Activated B cell treated with CpG ODN at 0.5 μM for 24 hours (primary cell): Measurements from ENCODE around the gene SLC2A14. TPM values are rescaled to one million over a fixed set of nuclear protein-coding genes. Genes with fewer than 3 reads are reported as not detected.
"Not testable (repeated sequence)": the region's sequence is repeated elsewhere in the genome, so short reads cannot be mapped to it uniquely, and the experiment has no call there.

Experiments
- ATAC-seq: fragments of 200-7000 bp; cut with Tn5 transposase; one replicate; pipeline ENCODE4 v1.10.0; 2021; ENCODE audit warnings: low read depth, mild to moderate bottlenecking, moderate library complexity
- CTCF ChIA-PET: fragments of 350-600 bp; sonication (Branson Sonifier 250); formaldehyde crosslinking; loops from one replicate; lab custom pipeline; 2021; ENCODE audit warnings: antibody characterized with exemption; lab: Charles Lee
- POLR2A ChIA-PET: fragments of 350-600 bp; sonication (Branson Sonifier 250); formaldehyde crosslinking; loops from one replicate; lab custom pipeline; 2021; ENCODE audit warnings: antibody characterized with exemption; lab: Charles Lee
- DNase-seq: peaks from one replicate; pipeline ENCODE4 v3.0.0; 2022
- H3K27ac Mint-ChIP-seq: one replicate; pipeline ENCODE4 v1.8.0; 2020; ENCODE audit warnings: mixed read lengths
- H3K27me3 Mint-ChIP-seq: one replicate; pipeline ENCODE4 v1.8.0; 2021; ENCODE audit warnings: mixed read lengths
- H3K36me3 Mint-ChIP-seq: one replicate; pipeline ENCODE4 v1.8.0; 2021; ENCODE audit warnings: low read depth, mixed read lengths
- H3K4me1 Mint-ChIP-seq: one replicate; pipeline ENCODE4 v1.8.0; 2021; ENCODE audit warnings: mixed read lengths
- H3K4me3 Mint-ChIP-seq: one replicate; pipeline ENCODE4 v1.8.0; 2020; ENCODE audit warnings: mild to moderate bottlenecking, mixed read lengths
- H3K9me3 Mint-ChIP-seq: one replicate; pipeline ENCODE4 v1.8.0; 2020; ENCODE audit warnings: mixed read lengths
- intact Hi-C: fragments of 100-400 bp; cut with micrococcal nuclease; formaldehyde crosslinking; loops from one replicate; pipeline ENCODE4 v1.15.1; 2024
- total RNA-seq: library from RNA; stranded (reverse); gene quantifications from 2 replicates; pipeline ENCODE4 v1.2.3, GENCODE V29; 2022
- TF ChIP-seq, protein P1 (sequence below): fragments of 200-600 bp; IDR thresholded peaks from one replicate; pipeline ENCODE4 v1.8.0; 2022; ENCODE audit warnings: antibody characterized with exemption, mild to moderate bottlenecking

Gene SLC2A14
- total RNA-seq, 1 donor from 2014 or later, result 1.4 TPM

- DNase-seq, result no peak
- H3K9me3 Mint-ChIP-seq, result no peaks in the 10 kb centered on the region
- no peak for ATAC-seq
- peaks cover 28% of the 10 kb centered on the region for H3K27me3 Mint-ChIP-seq
- H3K4me3 Mint-ChIP-seq, result no peak overlapping the region
- intact Hi-C loops, result no loop called here
- TF ChIP-seq, protein P1, sequence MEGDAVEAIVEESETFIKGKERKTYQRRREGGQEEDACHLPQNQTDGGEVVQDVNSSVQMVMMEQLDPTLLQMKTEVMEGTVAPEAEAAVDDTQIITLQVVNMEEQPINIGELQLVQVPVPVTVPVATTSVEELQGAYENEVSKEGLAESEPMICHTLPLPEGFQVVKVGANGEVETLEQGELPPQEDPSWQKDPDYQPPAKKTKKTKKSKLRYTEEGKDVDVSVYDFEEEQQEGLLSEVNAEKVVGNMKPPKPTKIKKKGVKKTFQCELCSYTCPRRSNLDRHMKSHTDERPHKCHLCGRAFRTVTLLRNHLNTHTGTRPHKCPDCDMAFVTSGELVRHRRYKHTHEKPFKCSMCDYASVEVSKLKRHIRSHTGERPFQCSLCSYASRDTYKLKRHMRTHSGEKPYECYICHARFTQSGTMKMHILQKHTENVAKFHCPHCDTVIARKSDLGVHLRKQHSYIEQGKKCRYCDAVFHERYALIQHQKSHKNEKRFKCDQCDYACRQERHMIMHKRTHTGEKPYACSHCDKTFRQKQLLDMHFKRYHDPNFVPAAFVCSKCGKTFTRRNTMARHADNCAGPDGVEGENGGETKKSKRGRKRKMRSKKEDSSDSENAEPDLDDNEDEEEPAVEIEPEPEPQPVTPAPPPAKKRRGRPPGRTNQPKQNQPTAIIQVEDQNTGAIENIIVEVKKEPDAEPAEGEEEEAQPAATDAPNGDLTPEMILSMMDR, result no peak
- H3K36me3 Mint-ChIP-seq, result no peaks in the 10 kb centered on the region
- H3K27ac Mint-ChIP-seq, result no peak overlapping the region
- H3K4me1 Mint-ChIP-seq, result no peaks in the 10 kb centered on the region
- ChIA-PET POLR2A (no interaction called here), CTCF (interaction anchor here (2.1 kb wide), 1 partner anchor 11 kb away, joined by 4 read pairs; no protein-coding TSS in a partner anchor)
Observed at GRCh38 chr12:7853557-7853956, 19.2 kb downstream of the SLC2A14 start.

DNA sequence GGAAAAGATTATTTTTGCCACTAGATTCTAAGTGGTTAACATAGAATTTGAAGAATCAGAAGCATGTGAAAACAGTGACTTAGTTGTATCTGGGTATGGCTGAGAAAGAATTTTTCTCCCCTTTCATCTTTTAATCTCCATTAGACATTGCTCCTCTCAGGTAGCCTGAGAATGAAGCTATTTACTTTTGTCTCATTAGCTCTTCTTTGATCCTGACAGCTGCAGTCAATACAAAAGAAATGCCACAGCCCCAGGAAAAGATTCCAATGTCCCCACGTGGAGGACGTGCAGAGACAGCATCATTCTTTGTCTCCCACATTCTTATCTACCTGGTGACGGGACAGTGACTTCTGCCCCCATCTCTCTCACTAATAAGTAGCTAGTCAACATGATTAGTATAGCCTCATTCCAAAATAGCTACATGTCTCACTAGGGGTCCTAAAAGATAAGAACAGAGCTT lies 21.1 kb downstream of the SLC2A14 start:
- CTCF ChIA-PET, H3K27ac Mint-ChIP-seq, H3K4me3 Mint-ChIP-seq, H3K9me3 Mint-ChIP-seq, ATAC-seq, POLR2A ChIA-PET, H3K4me1 Mint-ChIP-seq, intact Hi-C loops, H3K36me3 Mint-ChIP-seq, DNase-seq: not testable (repeated sequence)
- peaks cover 26% of the 10 kb centered on the region for H3K27me3 Mint-ChIP-seq

DNA sequence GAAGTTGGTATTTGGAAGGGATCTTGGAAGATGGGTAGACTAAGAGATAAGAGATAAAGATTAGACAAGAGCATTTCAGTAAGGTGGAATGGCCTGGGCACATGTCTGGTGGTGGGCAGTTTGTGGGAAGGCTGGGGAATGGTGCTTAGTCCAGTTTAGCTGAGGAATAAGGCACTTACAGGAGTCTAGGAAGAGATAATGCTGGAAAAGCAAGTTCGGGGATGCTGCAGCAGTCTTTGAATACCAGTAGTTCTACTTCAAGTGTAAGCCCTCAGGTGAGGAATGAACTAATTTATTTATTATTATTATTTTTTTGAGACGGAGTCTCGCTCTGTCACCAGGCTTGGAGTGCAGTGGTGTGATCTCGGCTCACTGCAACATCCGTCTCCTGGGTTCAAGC lies 22.6 kb downstream of the SLC2A14 start:
- DNase-seq, CTCF ChIA-PET, H3K9me3 Mint-ChIP-seq, ATAC-seq, intact Hi-C loops, H3K36me3 Mint-ChIP-seq, H3K27ac Mint-ChIP-seq, H3K4me3 Mint-ChIP-seq, POLR2A ChIA-PET, H3K4me1 Mint-ChIP-seq: not testable (repeated sequence)
- H3K27me3 Mint-ChIP-seq, result peaks cover 22% of the 10 kb centered on the region

DNA sequence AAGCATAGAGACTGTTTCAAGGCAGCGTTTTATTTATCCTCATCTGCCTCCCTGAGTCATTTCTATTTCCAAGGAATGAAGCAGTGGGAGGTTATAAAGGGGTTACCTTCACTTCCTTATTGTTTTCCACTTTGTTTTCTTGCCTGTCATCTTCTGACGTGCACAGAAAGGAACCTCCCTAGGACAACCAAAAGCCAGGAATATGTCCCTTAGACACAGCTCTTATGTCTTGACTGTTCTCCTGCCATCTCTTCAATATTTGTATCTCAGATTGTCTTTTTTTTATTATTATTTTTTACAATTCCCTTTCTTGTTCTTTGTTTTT lies 24.7 kb downstream of the SLC2A14 start:
- DNase-seq, H3K36me3 Mint-ChIP-seq, H3K9me3 Mint-ChIP-seq, CTCF ChIA-PET, POLR2A ChIA-PET, ATAC-seq, intact Hi-C loops, H3K27ac Mint-ChIP-seq, H3K4me3 Mint-ChIP-seq: not testable (repeated sequence)
- Mint-ChIP-seq H3K27me3 (peaks cover 14% of the 10 kb centered on the region), H3K4me1 (peaks cover 14% of the 10 kb centered on the region)

DNA sequence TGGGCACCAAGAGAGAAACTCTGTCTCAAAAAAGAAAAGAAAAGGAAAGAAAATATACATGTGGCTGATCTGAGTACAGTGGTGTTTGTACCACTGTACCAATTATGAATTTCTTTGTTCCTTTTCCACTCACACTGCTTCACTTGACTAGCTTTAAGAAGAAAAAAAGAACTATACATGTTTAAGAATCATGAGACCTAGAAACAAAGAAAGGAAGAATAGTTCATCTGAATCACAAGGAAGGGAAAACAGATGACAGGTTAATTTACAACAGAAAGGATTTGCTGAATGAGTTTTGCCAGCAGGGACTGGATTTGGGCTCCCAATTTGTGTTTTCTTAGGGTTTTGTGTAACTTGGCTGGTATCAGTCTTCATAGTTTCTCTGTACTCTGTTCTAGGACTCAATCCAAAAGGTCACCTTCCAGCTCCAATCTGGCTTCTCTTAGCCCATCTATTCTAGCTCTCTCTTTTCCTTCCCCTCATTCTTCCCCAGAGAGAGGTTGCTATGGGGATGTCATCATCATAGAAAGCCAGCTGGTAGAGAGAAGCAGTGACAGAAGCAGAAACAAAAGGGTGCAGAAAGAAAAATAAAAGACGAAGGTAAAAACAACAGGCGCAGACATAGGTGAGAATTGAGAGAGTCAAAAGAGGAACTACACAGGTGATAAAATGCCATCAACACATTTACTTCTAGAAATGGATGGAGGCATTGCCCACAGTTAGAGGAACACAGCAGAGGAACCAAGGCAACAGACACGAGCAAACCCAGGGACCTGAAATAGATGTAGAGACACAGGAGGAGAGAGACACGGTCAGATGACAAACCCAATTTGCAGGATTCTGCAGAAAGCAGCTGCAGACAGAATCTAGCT lies 25.3 kb downstream of the SLC2A14 start:
- H3K9me3 Mint-ChIP-seq, intact Hi-C loops, CTCF ChIA-PET, POLR2A ChIA-PET, DNase-seq, H3K36me3 Mint-ChIP-seq, H3K4me3 Mint-ChIP-seq, H3K27ac Mint-ChIP-seq, H3K27me3 Mint-ChIP-seq: not testable (repeated sequence)
- H3K4me1 Mint-ChIP-seq, result peaks cover 14% of the 10 kb centered on the region
- peak; percentile 92 for ATAC-seq

DNA sequence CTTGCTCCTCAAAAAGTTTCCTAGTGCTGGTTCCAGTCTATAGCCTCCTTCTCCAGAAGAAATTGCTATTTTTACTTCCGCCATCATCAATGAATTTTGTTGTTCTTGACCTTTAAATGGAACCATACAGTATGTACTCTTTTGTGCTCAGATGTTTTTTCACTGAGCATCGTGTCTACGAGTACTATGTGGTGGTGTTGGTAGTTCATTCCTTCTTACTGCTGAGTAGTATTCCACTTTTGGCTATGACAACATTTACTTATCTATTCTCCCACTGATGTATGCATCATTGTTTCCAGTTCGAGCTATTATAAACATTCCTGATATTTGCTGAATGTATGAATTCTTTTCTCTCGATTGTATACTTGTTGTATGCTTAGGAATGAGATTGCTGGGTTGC lies 28.6 kb downstream of the SLC2A14 start:
- ChIA-PET POLR2A (no interaction called here), CTCF (no interaction called here)
- Mint-ChIP-seq H3K4me3 (no peak overlapping the region), H3K27ac (no peak overlapping the region), H3K27me3 (no peaks in the 10 kb centered on the region), H3K36me3 (no peaks in the 10 kb centered on the region), H3K9me3 (no peaks in the 10 kb centered on the region), H3K4me1 (peaks cover 14% of the 10 kb centered on the region)
- ATAC-seq (no peak), DNase-seq (no peak)
- TF ChIP-seq, protein P1, result no peak
- intact Hi-C loops, result no loop called here

- intact Hi-C loops, POLR2A ChIA-PET, DNase-seq, H3K36me3 Mint-ChIP-seq, CTCF ChIA-PET, H3K9me3 Mint-ChIP-seq, H3K27me3 Mint-ChIP-seq: not testable (repeated sequence)
- peak overlapping the region; percentile 66 for H3K4me3 Mint-ChIP-seq
- H3K4me1 Mint-ChIP-seq, result peaks cover 14% of the 10 kb centered on the region
- peak overlapping the region; percentile 72 for H3K27ac Mint-ChIP-seq
- ATAC-seq, result peak; percentile 66
Observed at GRCh38 chr12:7843583-7843982, 29.1 kb downstream of the SLC2A14 start.

GRCh38 chr12:7843149-7843548 lies 29.6 kb downstream of the SLC2A14 start:
- intact Hi-C loops, DNase-seq, H3K27me3 Mint-ChIP-seq, H3K4me3 Mint-ChIP-seq, POLR2A ChIA-PET, H3K27ac Mint-ChIP-seq, CTCF ChIA-PET, H3K9me3 Mint-ChIP-seq, H3K36me3 Mint-ChIP-seq: not testable (repeated sequence)
- peaks cover 14% of the 10 kb centered on the region for H3K4me1 Mint-ChIP-seq
- ATAC-seq, result peak; percentile 16

DNA sequence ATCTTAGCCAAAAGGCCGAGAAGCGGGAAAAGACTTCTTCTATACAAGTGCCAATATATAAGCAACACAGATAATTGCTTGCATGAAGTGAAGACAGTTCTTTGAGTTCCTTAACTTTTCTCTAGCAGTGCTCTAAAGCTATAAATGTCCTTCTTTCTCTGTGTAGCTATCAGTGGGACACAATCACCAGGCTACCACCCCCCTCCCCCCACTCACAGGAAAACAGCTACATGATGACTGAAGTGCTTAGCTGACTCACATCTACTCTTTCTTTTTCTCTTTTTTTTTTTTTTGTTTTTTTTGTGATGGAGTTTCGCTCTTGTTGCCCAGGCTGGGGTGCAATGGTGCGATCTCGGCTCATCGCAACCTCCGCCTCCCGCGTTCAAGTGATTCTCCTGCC lies 30.3 kb downstream of the SLC2A14 start:
- H3K9me3 Mint-ChIP-seq, H3K27me3 Mint-ChIP-seq, DNase-seq, intact Hi-C loops, H3K4me3 Mint-ChIP-seq, H3K36me3 Mint-ChIP-seq, ATAC-seq, CTCF ChIA-PET, POLR2A ChIA-PET: not testable (repeated sequence)
- H3K4me1 Mint-ChIP-seq, result peaks cover 10% of the 10 kb centered on the region
- peak overlapping the region; percentile 26 for H3K27ac Mint-ChIP-seq

DNA sequence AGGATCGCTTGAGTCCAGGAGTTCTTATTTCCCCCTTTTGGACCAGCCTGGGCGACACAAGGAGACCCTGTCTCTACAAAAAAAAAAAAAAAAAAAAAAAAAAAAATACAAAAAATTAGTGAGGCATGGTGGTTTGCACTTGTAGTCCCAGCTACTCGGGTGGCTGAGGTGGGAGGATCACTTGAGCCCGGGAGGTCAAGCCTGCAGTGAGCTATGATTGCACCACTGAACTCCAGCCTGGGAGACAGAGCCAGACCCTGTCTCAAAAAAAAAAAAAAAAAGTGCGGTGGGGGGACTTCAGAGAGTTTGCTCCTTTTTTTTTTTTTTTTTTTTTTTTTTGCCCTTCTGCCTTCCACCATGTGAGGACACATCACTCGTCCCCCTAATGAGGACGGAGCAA lies 32.9 kb downstream of the SLC2A14 start:
- ATAC-seq, CTCF ChIA-PET, H3K27ac Mint-ChIP-seq, H3K9me3 Mint-ChIP-seq, H3K4me3 Mint-ChIP-seq, DNase-seq, intact Hi-C loops, H3K36me3 Mint-ChIP-seq, POLR2A ChIA-PET, H3K4me1 Mint-ChIP-seq, H3K27me3 Mint-ChIP-seq: not testable (repeated sequence)
